Medulla oblongata (tissue), 1 donor: ENCODE measurements around the gene CACNA1E.
"Not testable (repeated sequence)": the region's sequence is repeated elsewhere in the genome, so short reads cannot be mapped to it uniquely, and the experiment has no call there.

Experiments used
- DNase-seq: peaks from one replicate; pipeline ENCODE4 v3.0.0-alpha.2; 2015; ENCODE audit errors: extremely low spot score

CACNA1E gene

DNA sequence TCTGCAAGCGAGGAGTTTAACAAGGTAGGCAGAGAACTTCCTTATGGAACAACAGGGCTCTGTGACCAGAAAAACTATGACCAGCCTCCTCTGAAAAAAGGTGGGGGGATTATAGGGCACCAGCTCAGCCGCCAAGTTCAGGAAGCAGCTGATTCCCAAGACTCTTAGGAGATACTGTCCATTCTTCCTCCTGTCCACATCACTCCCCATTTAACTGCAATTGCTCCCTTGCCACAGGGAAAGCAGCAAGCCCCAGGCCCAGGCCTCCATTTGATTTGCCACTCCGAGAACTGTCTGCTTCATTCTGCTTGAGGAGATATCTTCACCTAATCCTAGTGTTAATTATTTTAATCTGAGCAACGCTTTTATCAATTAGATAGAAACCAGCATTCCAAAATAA, 323.9 kb downstream of the CACNA1E start:
- DNase-seq, result no peak

DNA sequence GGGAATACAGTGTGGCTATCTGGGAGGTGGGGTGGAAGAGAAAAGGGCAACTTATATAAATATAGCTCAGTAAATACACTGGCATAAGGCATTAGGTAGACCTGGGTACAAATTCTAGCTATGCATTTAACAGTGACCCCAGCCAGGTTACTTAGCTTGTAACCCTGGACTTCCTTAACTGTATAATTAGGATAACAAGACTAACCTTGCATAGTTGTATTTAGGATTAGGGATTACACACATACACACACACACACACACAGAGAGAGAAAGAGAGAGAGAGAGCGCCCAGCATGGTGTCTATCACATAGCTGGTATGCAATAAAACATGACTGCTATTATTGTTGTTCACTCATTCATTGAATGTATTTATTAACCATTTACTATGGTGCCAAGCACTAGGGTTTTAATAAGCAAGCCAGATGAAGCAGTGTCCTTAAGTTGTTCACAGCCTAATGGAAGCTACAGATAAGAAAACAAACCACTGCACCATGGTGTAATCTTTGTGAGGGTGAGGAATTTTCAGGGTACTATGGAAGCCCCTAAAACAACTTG, 326.8 kb downstream of the CACNA1E start:
- no peak for DNase-seq

DNA sequence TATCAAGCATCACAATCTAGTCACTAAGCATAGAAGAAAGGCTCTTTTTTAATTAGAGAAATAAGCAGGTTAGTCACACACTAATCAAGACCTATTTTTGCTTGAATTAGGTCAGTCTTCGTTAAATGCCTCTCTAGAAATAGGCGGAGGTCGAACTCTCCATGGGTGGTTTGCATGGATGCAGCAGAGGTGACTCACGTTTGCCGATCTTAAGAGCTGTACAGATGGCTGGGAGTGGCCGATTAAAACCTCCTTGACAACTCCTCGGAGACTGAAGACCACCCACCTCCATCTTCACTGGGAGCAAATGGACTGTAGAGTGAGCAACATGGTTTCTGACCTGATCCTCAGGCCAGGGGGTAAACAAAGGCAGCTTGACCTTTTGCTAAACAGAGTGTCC, 328.9 kb downstream of the CACNA1E start:
- DNase-seq, result no peak

DNA sequence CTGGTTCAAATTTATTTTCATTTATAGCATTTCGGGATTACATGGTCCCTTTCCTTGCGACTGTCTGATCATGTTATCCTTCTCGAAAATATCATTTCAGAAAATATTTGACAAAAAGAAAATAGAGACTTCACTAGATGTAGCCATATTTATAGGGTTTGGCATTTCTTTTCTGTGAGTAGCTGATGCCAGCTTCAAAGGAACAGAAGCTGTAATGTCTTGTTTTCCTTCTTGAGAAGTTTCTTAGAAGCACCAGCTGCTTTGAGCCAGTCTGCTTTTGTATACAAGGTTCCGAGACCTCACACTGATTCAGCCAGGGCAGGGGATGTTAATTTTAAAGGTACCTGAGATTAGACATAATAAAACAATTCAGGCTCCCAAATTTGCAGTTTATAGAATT, 329.9 kb downstream of the CACNA1E start:
- DNase-seq, result no peak

DNA sequence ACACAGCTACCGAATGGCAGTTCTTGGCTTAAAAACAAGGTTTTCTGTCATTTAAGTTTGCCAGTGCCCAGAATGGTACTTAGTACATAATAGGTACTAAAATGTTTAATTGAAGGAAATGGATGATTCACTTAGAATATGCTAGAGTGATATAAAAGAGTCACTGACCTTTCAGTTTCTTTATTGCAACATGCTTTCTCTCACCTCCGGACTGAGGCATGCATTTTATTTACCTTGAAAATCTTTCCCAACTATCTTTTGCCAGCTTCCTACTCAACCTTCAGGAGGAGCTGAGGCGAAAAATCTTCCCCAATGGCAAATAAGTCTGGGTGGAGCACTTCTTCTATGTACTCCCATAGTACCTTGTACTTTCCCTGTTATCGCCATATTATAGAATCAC, 333.3 kb downstream of the CACNA1E start:
- DNase-seq, result no peak

DNA sequence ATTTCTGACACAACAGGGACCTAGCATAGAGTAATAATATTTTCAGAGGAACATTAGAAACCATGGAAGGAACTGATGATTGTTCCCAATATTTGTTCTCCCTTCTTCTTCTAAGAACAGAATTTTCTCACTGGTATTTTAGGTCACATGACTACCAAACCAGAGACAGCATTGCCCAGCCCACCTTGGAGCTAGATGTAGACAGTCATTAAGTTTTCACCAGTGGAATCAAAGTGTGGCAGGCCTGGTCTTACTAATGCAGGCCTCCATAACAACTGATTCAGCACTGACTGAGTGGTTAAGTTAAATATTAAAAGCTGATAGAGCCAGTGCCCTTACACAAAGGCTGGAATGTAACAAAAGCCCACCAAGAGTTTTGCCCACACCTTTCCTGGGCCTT, 333.8 kb downstream of the CACNA1E start:
- DNase-seq, result no peak

DNA sequence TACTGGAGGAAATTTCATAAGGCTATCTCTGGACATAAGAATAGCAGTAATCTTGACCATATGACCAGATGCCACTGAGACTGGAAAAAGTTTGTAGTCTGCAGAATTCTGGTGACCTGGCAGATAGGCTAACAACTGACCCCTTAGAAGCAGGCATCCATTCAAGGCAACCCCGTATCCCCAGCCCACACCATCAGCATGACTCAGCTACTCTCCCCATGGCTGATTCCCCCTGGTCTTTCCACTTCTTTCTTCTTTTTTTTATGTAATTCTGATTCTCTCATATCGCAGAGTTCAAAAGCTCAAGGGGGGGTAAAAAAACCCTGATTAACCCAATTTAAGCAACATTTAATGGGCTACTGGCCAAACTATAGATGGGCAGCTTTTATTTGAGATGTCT, 335.1 kb downstream of the CACNA1E start:
- no peak for DNase-seq

DNA sequence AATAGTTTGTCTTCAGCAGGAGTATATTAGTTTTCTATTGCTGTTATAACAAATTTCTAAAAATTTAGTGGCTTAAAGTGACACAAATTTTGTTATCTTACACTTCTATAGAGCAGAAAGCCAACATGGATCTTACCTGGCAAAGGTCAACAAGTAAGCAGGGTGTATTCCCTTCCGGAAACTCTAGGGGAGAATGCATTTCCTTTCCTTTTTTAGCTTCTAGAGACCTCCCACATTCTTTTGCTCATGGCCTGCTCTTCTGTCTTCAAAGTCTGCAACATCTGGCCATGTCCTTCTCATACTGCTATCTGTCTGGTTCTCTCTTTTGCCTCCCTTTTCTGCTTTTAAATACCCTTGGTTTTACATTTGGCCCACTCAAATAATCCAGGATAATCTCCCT, 335.6 kb downstream of the CACNA1E start:
- no peak for DNase-seq

DNA sequence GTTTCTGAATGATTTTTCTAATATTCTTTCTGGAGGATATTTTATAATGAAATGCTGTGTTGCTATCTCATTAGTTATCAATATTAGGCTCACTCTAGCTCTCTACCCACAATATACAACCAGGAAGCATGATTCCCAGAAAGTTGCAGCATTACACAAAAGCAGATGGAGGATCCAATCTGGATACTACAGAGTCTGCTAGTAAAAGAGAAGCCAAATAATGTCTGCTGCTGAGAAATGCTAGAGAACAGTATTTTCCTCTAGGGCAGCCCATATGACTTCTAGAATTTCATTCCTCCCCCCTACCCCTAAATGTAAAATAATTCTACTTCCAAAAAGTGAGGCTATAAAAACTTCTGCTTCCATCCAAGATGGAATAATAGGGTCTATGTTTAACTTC, 338.4 kb downstream of the CACNA1E start:
- DNase-seq, result no peak

DNA sequence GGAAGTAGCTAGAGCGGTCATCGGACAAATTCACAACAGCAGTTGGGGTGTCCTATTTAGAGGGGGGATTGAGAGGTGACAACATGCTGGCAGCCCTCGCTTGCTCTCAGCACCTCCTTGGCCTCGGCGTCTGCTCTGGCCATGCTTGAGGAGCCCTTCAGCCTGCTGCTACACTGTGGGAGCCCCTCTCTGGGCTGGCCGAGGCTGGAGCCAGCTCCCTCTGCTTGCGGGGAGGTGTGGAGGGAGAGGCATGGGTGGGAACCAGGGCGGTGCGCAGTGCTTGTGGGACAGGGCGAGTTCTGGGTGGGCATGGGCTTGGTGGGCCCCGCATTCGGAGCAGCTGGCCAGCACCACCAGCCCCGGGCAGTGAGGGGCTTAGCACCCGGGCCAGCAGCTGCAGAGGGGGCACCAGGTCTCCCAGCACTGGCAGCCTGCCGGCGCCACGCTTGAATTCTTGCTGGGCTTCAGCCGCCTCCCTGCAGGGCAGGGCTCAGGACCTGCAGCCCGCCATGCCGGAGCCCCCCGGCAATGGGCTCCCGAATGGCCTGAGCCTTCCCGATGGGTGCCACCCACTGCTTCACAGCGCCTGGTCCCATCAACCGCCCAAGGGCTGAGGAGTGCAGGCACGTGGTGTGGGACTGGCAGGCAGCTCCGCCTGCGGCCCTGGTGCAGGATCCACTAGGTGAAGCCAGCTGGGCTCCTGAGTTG, 349.0 kb downstream of the CACNA1E start:
- not testable (repeated sequence) for DNase-seq

DNA sequence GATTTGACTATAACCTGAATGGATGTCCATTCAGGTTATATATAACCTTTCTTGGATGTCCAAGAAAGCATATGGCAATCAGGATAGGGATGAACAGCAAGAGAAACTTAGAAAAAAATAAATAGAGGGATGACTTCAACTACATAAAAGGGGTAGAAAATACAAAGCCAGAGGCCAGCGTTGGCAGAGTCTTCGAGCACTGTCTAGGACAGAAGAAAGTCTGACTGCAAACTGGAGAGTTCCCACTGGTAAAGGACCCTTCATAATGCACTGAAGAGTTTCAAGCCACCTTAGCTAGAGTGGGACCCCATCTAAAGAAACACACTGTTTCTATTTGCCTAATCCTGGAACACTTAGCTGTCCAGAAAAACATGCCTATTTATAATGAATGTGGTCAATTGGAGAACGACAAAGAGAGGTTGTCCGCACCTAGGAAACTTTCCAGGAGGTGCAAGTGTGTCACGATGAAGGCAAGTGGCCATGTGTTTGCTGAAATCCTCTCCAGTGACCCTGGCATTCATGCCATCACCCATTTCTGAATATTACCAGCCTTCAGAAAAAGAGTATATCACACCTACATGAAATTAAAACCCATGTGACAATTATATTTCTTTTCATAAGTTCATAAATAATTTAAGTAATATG, 362.8 kb downstream of the CACNA1E start:
- DNase-seq, result no peak

DNA sequence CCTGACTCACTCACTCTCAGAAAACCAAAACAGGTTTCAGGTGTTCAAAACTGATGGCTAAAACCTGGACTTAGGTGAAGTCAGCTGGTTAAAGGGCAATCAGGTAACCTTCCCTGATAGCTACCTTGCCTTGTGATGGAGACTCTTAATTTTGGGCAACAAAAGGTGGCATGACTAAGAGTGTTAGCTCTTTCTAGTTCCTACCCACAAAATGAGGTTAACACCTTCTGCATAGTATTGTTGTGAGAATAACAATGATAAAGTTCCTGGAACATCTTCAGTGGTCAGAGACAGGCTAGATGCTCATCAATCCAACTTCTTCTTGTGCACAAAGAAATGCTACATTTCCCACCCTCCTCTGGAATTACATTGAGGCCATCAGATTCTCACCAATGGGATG, 363.4 kb downstream of the CACNA1E start:
- no peak for DNase-seq

DNA sequence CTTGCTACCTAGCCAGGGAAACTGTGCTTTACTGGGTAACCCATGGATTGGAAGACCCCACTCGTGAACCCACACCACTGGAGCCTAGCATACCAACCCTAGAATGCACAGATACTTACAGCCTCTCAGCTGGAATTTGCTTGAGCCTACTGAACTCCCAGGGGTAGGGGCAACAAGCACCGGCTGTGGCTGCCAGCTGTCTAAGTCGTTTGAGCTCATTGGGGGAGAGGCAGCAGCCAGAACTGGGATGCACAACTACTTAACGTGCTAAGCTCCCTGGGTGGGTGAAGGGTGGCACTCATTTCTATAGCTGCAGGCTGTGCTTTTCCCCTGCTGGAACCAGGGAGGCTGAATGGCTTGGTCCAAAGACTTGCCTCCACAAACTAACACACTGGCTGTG, 365.8 kb downstream of the CACNA1E start:
- no peak for DNase-seq

DNA sequence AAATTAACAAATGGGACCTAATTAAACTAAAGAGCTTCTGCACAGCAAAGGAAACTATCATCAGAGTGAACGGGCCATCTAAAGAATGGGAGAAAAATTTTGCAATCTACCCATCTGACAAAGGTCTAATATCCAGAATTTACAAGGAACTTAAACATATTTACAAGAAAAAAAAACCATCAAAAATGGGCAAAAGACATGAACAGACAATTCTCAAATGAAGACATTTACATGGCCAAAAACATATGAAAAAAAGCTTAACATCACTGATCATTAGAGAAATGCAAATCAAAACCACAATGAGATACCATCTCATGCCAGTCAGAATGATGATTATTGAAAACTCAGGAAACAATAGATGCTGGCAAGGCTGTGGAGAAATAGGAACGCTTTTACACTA, 370.9 kb downstream of the CACNA1E start:
- DNase-seq, result not testable (repeated sequence)

DNA sequence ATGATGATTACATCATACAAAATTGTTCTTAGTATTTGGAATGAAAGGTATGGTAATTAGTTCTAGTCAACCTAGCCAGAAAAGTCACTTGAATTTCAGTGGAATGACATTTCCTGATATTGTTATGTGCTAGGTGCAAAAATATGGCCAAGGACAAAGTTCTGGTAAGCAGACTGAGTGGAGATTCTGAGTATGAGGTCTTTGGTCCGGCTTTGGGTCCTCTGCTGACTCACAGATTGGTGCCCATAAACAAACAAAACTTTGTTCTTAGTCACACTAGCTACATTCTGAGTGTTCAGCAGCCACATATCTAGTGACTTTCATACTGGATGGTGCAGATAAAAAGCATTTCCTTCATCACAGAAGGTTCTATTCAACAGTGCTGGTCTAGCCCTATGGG, 372.1 kb downstream of the CACNA1E start:
- DNase-seq, result no peak
